NCI-H187 treated with DMSO at 0.1 percent for 48 hours (cell line): ENCODE data around the gene TCEAL3.
"Not testable (repeated sequence)": the region's sequence is repeated elsewhere in the genome, so short reads cannot be mapped to it uniquely, and the experiment has no call there.

Experiments
- DNase-seq: peaks from one replicate; lab custom pipeline; 2025; lab: John Stamatoyannopoulos, UW

TCEAL3 gene, protein sequence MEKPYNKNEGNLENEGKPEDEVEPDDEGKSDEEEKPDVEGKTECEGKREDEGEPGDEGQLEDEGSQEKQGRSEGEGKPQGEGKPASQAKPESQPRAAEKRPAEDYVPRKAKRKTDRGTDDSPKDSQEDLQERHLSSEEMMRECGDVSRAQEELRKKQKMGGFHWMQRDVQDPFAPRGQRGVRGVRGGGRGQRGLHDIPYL

DNA sequence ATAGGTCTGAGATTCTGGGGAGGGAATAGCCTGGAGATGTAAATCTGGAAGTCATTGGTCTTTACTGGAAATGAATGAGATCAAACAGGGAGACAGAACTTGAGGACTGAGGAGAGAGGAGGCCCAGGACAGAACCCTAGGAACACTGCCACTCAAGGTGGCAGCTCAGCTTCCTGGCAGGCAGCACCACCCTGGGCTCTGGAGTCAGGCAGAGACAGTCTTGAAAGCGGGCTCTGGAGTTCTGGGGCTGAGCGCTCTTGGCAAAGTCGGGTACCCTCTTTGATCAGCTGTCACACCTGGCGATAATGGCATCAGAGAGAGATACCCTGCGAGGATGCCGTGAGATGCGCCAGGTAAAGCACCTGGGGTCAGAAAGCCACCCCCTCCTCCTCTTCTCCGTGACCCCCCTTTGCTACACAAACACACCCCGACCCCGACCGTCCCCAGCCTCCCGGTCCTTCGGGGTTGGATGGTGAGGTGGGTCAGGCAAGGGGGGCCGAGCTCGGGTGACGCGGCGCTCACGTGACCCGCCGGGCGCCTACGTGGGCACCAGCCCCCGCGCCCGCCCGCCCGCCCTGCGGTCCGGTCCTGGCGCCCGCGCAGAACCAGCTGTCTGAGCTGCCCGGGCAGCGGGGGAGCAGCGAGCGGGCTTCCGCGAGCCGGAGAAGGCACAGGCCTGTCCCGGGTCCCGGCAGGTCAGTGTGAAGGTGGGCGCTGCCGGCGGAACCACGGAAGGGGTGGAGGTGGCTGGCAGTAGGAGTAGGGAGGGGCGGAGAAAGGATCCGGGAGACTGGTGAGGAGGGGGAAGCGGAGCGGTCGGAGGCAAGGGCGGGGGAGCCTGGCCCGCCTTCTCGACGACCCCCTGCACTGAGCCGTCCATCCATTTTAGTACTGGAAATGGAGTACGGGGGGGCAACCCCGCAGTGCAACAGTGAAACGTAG lies at the start of gene TCEAL3:
Gene TCEAL3, plus strand, starts transcription at position 600 of the 942 bp plus-strand sequence. CDS start 1,102 bp downstream, outside the sequence.
- DNase-seq = no peak

DNA sequence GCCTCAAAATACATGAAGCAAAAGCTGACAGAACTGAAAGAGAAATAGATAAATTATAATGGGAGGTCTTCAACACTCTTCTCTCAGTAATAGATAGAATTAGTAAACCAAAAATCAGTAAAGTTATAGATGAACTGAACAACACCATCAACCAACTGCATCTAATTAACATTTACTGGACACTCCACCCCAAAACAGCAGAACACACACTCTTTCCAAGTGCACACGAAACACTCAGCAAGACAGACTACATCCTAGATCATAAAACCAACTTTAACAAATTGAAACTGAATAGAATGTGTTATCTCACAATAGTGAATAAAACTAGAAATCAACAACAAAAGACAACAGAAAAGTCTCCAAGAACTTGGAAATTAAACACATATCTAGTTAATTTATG lies 47.5 kb upstream of the TCEAL3 start:
- DNase-seq = no peak

DNA sequence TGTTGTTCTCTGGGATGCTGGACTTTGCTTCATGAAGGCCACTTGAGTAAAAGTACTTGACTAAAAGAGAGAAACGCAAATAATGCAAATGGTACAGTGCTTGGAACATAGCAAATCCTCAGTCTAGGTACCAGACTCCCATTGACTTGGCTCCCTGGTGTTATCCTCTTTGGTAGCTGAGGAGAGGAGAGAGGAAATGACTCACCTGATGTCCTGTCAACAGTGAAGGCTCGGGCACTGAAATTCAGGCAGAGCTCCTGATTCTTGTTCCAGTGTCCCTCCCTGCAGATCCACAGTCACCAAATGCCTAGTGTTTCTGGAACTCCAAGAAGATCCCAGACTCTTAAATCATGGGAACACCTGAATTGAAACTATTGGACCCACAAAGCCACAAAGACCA lies 45.0 kb upstream of the TCEAL3 start:
- no peak for DNase-seq

DNA sequence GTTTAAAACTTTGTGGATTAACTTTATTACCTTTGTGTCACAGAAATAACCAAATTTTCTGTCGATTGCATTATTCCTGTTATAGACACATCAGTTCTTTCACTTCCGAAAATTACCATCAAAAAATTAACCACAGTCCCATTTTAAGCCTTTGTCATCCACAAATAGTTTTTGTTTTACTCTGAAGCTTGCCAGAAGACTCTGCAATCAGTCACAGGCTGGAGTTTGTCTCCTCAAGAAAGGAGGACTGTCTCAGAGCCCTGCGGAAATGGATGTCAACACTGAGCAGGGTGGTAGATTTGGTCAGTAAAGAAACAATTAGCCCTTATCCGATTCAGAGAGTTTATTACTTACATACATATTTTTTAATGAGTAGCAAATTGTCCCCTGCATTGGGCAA lies 42.6 kb upstream of the TCEAL3 start:
- DNase-seq = no peak

DNA sequence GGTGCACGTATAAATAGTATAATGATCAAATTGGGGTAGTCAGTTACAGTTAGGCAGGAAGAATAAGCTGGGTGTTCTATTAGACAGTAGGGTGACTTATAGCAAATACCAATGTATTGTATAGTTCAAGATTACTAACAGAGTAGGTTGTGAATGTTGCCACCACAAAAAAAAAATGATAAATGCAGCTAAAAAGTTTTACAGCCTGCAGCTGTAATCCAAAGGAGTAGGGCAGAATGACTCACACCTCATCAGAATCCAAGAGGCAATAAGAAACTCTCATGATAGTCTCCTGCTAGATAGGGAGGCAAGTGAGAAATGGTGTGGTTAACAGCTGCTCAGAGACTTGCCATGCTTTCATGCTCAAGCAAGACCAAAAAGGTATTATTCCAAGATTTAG lies 42.0 kb upstream of the TCEAL3 start:
- DNase-seq = no peak

DNA sequence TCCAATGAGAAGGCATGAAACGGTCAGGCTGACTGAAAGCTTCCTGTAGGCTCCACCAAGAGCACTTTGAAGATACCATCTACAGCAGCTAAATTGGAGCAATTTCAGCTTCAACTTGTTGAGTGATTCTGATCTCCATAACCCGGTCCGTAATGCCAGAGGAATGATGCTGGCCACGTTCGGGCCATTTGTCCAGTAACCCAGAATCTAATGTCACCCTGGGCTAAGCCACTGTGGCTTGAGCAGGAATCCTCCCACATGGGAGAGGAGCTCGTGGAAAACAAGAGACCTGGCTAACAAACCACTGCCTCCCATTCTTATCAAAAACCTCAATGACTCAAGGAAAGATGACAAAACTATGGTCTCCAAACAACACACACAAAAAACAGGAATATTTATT lies 36.6 kb upstream of the TCEAL3 start:
- no peak for DNase-seq

DNA sequence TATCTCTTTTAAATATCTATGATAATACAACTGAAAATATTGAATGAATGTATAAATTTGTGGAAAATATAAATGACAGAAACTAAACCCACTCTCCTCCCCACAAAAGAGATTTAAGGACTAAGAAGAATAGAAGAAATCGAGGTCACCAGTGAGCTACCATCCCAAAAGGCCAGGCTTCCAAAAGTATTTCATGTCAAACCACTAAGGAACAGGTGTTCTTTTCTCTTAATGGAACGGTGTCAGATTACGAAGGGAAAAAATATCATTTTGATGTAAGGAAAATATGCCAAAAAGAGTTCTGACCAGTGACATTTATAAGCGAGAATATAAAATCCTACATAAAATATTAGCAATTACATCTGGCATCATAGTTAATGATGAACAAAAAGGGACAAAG lies 36.0 kb upstream of the TCEAL3 start:
- no peak for DNase-seq

DNA sequence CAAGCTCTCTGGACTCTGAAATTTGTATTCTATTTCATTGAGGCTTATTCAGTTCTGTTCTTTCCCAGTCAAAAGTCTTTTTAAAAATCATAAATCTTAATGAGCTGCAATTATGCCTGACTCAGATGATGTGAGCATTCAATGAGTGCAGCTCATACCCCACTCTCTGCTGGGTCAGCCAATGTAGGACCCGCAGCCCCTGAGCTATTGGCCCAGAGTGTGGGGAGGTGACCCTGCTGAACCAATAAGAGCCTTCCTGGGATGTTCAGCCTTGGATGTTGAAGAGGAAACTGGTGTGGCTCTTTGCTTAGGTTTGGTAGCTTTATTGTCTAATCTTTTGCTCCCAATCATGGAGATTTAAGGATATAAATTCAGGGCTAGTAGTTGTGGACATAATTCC lies 34.6 kb upstream of the TCEAL3 start:
- no peak for DNase-seq

DNA sequence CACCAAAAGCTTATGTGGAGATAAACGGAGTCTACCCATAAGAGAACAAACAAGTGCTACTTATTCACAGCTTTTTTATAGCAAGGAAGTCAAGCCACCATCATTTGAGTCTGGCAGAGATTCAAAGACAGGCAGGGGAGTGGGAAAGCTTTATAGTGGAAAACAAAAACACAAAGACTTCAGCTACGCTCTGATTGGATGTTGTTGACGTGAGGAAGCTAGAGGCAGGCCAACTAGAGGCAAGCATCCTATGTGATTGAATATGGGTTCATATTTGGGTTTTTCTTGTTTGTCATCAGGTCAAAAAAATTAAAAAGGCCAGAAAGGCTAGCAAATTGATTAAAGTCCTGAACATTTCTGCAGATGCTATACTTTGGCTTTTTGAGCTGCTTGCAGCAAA lies 23.2 kb upstream of the TCEAL3 start:
- DNase-seq = no peak

DNA sequence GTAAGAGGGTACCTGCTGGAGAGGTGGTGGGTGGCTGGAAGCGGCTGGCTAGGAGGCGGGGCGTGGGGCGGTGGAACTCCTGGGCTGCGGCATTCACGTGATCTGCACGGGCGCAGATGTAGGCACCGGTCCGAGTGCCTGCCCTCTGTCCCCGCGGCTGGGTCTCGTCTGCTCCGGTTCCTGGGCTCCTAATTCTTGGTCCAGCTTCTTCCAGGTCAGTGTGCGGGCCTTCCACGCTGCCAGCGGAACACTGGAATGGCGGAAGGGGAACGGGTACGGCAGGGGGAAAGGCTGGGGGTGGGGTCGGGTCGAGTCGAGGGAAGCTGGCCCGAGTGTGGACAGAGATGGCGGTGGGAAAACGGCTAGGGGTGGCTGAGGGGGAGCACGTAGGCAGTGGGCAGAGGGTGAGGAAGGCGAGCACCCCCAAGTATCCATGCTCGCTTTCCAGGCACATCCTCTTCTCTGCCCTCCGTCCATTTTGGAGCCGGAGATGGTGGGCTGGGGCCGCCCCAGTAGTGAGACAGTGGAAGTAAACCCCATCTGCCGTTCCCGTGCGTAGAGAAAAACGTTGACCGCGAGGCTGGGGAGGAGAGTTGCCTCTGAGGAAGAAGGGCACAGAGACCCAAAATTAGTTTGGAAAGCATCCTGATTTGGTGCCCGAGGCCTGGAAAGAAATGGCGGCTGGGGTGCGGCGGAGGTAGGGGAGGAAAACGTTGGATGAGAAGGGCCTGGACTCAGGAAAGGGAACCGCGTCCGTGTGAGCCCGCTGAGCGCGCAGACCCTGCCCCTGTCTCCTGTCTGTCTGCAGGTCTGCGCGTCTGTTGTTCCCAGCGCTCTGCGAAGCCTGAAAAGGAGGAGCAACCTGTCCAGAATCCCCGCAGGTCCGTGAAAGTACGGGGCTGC lies 22.1 kb upstream of the TCEAL3 start, which contains the start of gene TCEAL4:
Gene TCEAL4, plus strand, starts transcription at position 105 of the 903 bp plus-strand sequence. CDS start 1,161 bp downstream, outside the sequence.
- no peak for DNase-seq

DNA sequence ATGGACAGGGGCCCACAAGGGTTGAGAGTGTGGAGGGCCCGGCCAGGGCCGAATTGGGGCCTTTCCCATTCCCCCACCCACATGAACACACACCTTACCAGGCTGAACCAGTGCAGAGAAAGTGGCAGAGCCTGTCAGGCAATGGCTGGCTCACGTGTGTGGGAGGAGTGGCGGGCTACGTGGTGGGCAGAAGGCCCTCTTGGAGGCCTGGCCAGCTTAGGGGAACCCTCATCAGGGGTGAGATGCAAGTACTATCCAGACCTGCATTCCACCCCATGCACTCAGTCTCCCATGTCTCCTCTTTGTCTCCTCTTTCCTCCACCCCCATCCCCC lies 21.5 kb upstream of the TCEAL3 start:
- DNase-seq = no peak

DNA sequence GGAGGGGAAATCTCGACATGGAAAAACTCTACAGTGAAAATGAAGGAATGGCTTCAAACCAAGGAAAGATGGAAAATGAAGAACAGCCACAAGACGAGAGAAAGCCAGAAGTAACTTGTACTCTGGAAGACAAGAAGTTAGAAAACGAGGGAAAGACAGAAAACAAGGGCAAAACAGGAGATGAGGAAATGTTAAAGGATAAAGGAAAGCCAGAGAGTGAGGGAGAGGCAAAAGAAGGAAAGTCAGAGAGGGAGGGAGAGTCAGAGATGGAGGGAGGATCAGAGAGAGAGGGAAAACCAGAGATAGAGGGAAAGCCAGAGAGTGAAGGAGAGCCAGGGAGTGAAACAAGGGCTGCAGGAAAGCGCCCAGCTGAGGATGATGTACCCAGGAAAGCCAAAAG lies 21.1 kb upstream of the TCEAL3 start:
- DNase-seq = no peak

DNA sequence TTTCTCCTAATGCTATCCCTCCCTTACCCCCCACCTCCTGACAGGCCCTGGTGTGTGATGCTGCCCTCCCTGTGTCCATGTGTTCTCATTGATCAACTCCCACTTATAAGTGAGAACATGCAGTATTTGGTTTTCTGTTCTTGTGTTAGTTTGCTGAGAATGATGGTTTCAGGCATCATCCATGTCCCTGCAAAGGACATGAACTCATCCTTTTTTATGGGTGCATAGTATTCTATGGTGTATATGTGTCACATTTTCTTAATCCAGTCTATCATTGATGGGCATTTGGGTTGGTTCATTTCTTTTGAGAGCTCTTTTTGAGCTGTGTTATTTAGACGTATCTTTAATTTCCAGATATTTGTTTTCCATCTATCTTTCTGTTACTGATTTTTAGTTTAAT lies 15.5 kb upstream of the TCEAL3 start:
- DNase-seq = not testable (repeated sequence)

DNA sequence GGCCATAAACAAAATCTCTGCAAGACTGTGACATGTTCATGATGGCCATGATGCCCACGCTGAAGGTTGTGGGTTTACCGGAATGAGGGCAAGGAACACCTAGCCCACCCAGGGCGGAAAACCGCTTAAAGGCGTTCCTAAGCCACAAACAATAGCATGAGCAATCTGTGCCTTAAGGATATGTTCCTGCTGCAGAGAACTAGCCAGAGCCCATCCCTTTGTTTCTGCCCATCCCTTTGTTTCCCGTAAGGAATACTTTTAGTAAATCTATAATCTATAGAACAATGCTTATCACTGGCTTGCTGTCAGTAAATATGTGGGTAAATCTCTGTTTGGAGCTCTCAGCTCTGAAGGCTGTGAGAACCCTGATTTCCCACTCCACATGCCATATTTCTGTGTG lies 12.6 kb upstream of the TCEAL3 start:
- DNase-seq = not testable (repeated sequence)

DNA sequence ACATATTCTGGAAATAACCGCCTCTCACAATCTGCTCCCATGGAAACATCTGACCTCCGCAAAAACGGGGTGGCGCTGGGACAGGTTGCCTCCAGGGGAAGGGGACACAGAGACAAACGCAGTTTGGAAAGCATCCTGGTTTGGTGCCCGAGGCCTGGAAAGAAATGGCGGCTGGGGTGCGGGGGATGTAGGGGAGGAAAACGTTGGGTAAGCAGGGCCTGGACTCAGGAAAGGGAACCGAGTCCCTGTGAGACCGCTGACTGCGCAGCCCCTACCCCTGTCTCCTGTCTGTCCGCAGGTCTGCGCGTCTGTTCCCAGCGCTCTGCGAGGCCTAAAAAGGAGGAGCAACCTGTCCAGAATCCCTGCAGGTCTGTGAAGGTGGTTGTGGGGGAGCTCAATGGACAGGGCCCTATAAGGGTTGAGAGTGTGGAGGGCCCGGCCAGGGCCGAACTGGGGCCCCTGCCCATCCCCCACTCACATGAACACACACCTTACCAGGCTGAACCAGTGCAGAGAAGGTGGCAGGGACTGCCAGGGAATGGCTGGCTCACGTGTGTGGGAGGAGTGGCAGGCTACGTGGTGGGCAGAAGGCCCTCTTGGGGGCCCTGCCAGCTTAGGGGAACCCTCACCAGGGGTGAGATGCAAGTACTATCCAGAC lies 672 bp downstream of the TCEAL3 start:
- DNase-seq = no peak

DNA sequence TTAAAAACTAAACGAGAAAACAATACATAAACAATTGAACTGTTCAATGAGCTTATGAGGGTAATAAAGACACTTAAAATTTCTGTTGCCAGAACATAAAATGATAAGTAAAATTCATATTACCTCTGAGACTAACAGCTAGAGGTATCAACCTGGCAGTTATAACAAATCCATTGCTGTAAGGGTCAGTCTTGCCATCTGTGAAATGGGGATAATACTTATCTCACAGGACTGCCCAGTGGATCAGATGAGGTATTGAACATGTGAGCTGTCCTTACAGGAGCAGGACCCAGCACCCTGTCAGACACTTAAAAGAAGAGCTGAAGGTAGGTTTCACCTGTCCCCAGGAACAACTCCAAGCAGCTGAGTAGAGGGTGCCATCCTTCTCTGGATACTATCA lies 2.5 kb downstream of the TCEAL3 start:
- no peak for DNase-seq

DNA sequence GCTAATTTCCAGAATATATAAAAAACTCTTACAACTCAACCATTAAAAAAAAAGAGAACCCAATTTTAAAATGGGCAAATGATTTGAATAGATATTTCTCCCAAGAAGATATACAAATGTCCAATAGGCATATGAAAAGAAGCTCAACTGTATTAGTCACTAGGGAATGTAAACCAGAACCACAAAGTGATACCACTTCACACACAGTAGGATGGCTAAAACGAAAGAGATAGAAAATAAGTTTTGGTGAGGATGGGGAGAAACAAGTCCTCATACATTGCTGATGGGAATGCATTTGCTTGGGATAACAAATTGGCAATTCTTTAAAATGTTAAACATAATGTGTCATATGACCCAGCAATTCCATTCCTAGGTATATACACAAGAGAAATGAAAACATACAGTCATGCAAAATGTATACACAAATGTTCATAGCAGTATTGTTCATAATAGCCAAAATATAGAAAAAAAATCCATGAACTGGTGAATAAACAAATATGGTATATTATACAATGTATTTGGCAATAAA lies 5.7 kb downstream of the TCEAL3 start:
- no peak for DNase-seq

DNA sequence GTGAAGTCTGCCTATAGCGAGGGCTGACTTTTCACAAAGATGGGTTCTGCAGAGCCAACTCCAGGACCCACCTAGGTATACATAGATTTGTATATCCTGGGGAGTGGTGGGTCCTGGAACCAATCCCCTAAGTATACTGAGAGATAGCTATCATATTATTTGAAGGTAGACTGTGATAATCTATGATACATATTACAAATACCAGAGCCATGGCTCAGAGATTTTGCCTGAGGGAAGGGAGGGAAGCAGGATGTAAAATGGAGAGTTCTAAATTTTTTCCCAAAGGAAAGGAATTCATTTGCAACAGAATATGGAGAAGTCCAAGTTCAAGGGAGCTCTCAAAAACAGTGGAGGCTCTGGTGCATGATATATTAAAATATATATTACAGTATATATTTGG lies 7.2 kb downstream of the TCEAL3 start:
- DNase-seq = no peak

DNA sequence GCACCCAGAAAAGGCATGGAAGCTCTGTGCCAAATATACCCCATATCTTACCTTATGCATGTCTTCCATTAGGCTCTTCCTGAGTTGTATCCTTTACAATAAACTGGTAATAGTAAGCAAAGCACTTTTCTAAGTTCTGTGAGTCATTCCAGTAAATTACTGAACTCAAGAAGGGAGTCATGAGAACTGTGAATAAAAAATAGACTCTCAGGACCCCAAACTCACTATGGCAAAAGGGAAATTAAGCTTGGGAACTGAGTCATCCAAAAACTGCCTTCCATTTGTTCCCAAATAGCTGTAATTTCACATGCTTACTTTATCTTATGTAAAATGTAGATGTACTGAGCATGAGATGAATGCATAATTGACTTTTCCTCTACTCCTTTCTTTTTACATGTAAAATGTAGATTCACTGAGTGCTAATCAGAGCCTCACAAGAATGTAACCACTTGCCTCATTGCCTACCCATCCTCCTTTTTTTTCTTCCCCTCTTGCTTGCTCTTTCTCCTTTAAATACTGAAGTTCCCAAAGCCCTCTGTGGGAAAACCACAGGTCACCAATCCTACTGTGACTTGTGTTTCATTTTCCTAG lies 8.1 kb downstream of the TCEAL3 start:
- DNase-seq = no peak

DNA sequence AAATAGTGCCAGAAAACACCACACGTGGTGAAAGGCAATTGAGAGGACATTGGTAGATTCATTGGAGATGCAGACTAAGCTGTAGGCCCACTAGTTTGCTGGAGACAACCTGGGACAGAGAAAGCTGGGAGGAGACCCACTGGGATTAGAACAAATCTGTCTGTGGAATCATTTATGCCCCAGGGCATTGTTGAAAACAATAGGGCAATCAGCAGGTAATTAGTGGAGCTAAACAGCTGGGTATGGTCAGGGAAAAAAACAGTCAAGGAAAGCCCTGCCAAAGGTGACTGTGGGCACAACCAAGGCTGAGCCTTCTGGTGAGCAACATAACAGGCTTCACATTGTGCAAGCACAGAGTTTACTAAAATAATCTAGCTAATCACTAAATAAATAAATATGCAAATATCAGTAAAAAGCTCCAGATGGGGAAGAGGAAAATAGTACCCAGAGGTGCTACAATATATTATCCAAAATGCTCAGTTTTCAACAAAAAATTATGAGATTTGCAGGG lies 9.0 kb downstream of the TCEAL3 start:
- no peak for DNase-seq

DNA sequence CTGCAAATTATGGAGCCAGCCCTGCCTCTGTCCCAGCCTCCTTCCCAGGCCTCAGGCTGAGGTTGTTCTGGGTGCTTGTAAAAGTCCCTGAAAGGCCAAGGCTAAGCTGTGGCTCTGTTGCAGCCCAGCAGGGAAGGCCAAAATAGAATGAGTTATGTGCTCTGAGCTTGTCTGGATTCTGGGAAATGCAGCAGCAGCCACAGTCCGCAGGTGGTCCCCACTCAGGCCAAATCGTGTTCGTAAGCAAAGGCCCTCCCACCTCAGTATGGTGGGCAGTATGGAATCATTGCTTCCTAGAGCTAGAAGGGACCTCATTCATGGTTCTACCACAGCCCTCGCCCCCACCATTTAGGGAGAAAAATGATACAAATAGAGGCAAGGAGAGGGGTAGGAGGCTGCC lies 16.3 kb downstream of the TCEAL3 start:
- no peak for DNase-seq
